ENCODE results near the gene LRP1B.

The LRP1B gene

DNA sequence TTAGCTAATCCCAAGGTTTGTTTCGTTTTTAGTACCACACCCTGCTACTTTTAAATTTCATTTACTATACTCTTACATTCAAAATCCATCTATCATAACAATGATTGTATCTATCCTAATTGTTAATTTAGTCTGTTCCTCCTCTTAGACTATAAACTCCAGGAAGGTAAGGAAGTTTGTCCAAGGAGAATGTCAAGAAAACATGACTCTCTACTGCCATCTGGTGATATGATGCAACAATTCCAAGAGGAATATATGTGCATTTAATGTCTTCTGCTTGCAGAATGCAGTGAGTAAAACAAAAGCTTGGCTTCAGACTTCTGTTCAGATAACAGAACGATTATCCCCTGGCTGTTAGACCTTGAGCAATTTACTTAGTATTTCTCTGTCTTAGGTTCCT, 1267.1 kb downstream of the LRP1B start:
- peak; percentile 44 for DNase-seq

DNA sequence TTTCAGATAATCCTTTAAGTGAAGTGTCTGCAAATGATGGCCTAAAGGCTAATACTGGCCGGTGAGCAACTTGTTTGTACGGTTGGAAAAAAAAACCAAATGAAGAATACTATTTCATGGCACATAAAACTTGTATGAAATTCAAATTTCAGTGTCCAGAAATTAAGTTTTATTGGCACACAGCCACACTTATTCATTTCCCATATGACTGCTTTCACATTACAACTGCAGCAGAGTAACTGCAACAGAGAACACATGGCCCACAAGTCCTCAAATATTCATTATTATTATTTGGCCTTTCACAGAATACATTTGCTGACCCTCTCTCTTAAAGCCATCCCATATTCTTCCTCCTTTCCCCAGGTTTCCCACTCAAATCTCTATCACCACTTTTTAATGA, 1268.6 kb downstream of the LRP1B start:
- DNase-seq = no peak

DNA sequence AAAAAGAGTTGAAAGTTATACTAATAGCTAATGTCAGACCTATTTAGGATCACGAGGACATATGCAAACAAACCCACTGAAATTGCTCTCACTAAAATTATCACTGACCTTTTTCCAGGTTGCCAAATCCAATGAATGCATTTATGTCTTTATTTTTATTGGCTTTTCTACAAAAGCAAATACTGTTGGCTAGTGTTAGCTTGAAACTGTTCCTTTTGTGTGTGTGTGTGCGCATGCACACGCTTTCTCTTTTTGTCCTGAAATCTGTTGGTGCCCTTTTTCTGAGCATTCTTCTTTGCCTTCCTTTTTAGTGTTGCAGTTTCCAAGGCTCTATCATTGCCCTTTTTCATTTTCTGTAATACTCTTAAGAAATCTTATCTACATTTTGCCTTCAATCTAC, 1269.2 kb downstream of the LRP1B start:
- DNase-seq = no peak

DNA sequence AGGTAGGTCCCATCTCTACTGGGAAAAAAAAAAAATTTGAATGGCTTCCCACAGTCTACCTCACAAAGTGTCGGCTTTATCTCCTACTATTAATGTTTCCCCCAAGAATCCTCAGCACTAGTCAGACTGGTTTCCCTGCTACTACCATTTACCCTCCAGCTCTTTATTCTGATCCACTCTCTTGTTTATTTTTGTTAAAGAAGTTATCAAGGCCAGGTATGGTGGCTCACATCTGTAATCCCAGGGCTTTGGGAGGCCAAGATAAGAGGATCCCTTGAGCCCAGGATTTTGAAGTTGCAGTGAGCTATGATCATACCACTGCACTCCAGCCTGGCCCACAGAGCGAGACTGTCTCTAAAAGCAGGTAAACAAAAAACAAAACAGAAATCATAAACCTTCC, 1275.3 kb downstream of the LRP1B start:
- DNase-seq = no peak

DNA sequence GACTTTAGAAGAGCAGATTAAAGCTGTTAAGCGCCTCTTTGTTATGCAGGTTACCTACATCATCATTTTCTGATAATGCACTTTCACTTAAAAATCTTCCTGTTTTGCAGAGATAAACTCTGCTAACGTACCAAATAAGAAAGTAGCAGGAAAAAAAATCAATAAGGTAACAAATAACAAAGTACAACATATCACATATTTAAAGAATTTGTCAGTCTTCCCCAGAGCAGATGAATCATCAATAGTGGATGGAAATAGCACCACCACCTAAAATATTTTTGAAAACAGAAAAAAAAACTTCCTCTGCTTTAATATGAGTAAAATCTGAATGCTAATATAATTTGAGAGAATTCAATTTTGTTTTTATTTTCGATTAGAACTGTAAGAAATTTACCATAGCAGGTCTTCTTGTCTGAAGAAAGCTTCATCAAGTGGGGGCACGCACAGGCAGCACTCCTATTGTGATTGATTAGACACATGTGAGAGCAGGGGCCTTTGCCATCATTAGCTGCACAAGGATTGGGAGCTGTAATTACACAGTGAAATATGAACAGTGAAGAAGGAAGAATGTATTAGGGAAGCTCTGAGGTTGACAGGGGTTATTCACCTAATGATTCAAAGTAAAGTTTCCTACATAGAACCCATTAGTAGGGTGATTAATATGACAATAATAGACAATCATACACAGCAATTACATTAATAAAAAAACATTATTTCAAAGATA, 1279.4 kb downstream of the LRP1B start:
- no peak for DNase-seq

DNA sequence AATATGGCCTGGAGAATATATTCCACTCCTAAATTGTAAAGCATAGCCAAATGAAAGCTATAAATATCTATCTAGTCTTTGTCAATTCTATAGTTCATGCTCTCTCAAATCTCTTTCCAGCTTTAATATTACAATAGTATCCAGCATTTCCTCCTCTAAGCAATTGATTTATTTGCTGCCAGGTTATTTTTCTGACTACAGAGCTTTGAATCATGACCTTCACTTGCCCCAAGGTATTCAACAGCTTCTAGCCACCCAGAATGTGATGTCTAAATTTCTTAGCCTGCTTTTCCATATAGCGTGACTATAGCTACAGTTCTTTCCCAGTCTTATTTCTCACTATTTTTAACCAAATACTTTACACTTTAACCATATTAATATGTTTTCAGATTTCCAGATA, 1287.6 kb downstream of the LRP1B start:
- no peak for DNase-seq

DNA sequence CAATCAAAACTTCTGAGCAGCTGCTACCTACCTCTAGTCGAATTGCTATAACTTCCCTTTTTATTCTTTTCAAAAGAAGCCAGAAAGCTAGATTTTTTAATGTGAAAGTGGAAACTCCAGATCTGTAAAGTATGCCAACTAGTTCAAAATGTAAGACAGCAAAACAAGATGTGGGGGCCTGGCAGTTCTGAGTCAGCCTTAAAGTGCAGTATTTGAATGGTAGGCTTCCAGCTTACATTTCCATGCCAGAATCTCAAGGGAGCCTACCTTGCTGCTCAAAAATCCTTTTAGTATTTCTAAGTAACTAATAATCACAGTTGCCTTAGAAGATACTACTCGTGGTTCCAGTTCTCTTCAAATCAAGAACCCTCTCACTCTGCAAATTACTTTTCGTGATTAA, 1288.7 kb downstream of the LRP1B start:
- DNase-seq = no peak

DNA sequence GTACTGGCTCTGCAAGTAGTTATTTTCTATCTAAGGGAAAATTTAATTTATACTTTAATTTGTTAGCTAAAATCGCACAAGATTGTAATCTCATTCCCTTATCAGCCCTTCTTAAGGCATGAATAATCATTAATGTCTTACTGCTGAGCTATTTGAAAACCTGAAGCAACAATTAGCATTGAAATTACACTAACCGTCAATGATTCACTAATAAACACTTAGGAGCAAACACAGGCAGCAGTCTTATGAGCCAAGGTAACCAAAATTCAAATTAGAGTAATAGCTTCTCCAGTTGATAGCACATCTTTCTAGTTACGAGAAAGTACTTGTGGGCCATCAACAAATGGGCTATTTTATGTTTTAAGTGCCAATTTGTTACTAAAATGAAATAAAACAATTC, 1289.7 kb downstream of the LRP1B start:
- no peak for DNase-seq

DNA sequence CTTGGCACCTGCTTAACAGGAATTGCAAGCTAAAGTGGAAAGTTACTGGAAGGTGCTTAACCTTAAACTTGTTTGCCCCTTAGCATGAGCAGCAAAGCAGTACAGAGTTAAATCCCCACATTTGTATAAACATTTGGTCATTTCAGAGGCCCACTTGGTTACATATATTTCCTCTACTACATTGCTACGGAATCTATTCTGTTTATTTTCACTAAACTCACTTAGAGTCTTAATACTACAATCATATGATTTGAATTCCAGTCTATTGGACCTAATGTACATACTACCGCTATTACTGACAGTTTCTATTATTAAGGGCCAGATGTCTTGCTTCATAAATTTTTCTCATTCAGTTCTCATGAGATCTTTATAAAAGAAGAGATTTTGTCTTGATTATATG, 1294.0 kb downstream of the LRP1B start:
- no peak for DNase-seq

DNA sequence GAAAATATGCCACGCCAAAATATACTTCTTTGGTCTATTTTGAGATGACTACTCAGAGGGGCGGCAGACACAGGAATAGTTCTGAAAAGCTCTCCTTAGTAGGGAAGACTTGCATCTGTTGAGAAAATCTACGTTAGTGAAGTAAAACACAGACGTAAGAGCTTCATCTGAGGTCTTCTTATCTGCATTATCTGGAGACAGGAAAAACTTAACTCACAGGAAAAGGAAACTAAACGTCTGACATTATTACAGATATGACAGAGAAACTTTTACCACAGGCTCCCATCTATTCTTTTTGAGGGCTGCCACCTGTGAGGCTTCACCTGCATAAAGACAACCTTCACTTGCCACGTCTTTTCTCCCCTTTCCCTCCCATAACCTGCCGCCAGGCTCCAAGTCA, 1295.7 kb downstream of the LRP1B start:
- no peak for DNase-seq

DNA sequence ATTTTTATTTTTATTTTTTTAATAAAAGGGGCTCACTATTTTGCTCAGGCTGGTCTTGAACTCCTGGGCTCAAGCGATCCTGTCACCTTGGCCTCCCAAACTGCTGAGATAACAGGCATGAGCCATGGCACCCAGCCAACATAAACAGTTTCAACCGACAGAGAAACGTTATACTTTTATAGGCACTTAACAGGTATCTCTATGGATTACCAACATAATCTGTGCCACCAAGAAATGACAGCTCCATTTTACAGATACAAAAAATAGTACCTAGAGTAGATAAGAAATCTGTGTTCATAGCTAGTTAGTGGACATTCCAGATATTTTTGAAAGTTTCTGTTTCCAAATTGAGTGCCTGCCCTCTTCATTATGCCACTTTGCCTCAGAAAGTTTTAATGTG, 1316.7 kb downstream of the LRP1B start:
- no peak for DNase-seq

DNA sequence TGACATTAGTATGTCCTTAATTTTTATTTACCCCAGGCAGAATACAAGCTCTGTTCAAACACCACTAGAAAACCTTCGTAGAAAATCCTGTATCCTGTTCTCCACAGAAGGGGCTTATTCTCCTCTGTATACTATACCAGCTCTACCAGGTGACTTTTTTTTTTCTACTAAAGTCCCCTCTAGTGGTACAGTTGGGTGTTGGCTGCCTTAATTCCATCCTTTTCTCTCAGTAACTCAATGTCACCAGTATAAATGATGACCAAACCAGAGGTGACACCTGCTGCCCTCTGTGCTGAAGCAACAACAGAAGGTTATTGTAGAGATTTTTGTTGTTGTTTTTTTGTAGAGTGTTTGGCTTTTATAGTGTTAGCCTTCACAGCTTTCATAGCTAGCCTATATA, 1322.0 kb downstream of the LRP1B start:
- DNase-seq = no peak

DNA sequence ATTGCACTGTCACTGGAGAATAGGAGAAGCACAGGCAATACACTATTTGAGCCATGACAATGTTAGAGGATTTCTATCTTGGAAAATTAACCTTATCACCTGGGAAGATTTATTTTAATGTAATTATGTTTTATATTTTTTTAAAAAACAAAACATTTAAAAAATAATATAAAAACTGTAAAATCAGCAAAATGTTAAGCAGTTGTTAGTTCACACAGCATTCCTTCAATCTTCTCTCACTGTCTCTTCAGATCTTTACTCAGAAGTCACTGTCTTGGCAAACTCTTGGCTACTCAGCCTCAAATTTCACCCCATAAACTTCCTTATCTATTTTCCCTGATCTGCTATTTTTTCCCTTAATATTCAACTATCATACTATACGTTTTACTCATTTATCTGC, 1322.6 kb downstream of the LRP1B start:
- no peak for DNase-seq

DNA sequence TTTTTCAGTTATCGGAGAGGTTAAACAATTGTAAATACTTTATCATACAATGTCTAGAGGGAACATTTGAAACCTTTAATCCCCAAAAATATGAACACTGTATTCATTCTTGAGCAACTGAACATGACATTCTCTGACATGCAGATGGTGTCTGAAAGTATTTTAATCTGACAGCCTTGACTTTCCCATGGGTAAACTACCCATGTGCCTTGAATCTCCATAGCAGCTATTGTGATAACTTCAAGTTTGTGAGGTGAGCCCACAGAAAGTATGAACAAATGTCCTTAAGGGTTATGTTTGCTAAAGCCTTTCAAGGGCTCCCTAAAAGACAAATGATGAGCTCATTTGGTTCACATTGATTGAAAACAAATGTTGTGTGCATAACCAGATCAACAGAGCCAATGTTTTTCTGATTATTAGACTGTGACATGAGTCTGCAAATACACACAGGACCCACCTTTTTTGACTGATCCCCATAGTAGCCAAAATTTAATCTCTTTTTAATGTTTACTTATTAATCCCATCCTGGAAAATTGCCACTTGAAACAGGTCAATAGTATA, 1326.0 kb downstream of the LRP1B start:
- no peak for DNase-seq

DNA sequence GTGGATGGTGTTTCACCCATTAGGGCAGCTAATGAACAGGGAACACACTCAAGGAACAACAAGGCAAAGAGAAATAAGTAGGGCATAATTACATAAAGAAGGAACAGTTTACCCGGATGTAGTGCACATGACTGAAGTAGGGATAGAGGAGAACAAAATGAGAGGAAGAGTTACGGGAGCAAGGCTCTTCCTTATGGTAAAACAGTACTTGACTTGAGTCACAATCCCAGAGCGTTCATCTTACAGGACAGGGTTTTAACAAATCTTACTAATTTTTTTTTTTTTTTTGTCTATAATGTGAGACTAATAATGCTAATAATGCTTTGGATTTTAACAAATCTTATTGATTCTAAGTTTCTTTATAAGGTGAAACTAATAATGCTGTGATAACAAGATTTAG, 1329.5 kb downstream of the LRP1B start:
- DNase-seq = no peak

DNA sequence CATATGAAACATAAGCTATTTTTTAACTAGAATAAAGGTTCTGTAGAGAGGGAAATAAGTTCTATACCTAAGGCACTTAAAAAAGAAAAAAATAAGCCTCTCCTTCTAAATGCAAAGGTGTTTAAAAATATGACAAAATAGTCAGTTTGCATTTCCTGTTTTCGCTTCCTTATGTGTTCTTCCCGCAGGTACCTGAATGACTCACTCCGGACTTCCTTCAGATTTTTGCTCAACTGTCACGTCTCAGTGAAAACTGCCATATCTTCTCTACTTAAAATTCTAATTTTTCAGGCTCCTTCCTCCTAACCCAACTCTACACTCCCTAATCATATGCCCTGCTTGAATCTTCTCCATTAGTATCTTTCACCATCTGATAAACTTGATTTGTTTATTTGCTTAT, 1333.1 kb downstream of the LRP1B start:
- no peak for DNase-seq

DNA sequence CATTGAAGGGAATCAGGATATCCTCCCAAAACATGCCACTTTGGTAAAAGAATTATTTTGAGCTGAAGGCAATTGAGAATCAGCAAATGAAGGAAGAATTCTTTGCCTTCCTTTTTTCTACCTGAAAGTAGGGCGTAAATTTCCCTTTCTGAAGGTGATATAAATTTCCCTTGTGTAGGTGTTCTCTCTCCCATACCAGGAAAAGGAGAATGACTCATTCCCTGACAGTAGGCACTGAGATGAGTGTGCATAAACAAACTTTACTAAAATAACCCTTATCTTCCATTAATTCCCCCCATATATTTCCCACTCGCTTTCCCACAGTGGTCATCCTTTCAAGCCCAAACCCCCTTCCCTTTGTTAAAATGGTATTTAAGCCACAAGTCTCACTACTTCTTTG, 1339.0 kb downstream of the LRP1B start:
- no peak for DNase-seq

DNA sequence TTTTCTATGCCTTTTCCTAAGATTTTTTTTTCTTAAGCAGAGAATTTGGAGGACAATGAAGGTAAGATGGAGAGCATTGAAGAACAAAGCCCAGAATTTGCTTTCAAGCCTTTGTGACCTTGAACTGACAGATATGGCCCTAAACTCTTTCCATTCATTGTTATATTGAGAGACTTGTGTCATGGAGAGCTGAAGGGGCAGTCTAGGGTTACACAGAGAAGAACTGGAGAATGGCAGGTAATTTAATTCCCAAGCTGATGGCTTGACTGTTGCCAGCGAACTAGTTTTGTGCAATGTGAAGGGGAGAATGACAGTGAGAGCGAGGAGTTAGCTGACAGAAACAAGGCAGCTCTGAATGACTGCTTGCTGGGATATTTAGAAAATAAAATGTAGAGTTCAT, 1344.2 kb downstream of the LRP1B start:
- DNase-seq = no peak

DNA sequence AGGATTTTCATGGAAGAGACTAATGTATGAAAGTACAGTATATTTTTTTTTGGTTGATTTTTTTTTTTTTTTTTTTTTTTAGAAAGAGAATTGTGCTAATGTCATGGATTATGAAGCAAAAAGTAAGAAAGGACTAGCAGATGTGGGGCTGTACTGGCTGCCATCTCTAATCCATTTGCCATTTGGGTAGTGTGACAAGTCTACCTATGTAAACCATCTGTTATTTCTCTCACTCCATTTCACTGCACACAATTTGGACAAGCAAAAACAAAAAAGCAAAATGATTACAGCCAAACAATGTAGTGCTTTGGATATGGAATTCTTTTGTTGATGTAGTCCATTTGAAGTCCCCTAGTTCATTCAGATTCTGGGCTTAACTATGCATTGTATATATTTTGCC, 1355.4 kb downstream of the LRP1B start:
- DNase-seq = no peak

DNA sequence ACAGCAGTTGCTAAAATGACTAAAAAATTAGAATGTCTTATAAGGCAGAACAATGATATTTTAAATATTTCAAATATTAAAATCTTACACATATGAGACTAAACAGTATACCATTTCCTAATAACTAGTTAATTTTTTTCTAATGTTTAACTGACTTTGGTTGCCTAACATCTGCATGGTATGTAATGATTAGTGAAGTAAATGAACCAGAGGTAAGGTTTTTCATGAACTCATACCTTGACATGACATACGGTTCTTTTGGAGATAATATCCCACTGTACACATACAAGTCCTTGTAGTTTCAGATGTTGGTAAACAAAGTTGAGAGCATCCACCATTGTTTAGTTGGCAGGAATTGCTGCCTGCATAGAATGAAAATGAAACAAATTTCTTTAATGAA, 1360.2 kb downstream of the LRP1B start:
- DNase-seq = no peak

DNA sequence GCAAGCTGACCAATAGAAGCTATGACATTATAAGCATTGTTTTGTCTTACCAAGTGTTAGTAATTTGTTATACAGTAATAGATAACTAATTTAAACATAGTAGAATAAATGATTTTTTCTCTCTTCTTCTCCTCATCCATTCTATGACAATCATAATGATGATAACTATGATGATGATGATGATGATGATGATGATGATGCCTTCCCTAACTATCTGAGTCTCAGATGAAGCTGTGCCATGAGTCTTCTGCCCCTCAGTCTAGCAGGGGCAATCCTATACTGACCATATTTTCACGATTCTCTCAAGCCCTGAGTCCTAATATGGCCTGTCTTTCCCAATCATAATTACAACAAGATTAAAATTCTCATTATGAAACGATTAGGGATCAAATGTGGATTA, 1369.0 kb downstream of the LRP1B start:
- no peak for DNase-seq

DNA sequence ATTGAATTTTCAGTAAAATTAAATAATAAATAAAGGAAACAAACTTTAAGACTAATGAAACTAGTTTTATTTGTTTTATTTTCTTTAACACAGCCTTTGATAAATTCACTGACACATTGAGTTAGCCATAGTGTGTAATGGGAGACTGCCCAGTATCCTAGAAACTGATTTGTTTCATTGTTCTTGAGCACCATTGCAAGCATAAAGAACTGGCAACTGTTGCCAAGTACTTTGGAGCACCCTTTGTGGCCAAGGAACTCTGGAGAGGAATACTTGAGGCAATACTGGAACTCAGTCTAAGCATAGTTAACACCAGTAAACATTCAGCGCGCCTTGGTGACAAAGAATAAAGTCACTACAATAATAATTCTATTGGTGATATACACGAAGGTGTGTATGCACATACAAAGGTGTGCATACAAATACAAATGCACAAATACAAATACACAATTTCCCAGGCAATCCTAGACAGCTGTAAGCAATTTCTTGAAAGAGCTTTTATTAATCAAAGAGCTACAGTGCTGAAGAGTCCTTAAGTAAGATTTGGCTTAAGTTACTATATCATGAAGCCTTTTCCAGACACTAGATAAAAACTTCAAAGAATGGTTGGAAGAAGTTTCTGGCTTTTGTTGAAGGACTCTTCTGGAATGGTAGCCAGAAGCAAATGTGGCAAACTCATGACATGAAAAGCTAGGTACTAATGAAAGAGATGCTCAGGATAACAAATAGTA, 1371.2 kb downstream of the LRP1B start:
- no peak for DNase-seq

DNA sequence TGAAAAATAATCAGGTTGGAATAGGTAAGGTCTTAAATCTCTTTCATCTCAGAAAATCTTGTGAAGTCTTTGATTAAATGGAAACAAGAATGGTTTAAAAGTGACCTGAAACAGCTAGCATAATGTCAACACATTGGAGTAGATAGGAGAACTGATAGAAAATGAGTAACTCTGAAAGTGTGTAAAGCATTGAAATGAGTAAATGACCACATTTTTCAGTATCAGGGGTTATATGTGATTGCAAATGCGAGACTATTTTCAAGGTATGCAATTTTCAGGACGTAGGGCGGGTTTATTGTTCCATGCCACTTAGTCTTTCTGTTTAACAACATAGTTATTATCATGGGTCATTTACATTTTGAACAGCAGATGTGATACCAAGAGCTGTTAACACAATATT, 1383.2 kb downstream of the LRP1B start:
- no peak for DNase-seq

DNA sequence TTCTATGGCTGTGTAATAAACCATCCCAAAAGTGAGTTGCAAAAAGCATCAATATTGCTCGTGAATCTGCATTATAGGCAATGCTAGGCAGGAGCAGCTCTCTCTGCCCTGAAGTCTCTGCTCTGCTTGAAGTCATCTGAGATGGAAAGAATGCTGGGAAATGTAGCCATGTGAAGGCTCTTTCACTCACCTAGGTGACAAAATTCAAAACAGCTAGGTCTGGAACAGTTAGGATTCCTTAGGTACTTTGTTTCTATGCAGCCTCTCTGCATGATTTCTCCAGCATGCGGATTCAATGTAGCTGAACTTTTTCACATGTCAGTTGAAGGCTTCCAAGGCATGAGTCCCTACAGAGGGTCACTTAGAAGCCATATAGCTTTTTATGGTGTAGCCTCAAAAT, 1383.7 kb downstream of the LRP1B start:
- DNase-seq = no peak

DNA sequence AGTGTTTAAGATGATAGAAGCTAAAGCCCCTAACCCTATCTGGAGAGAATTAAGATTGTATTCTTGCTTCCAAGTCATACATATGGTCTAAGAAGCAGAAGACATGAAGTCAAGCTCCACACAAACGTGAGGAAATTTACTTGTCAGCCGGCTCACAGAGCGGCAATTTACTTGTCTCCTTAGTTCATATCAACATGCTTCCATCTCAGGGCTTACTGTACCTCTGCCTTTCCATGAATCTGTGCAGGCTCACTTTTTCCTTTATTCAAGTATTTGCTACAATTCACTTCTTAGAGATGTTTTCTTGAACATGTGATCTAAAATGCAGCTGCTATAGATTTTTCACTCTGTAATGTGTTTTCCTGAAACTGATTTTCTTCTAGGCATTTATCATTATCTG, 1386.4 kb downstream of the LRP1B start:
- DNase-seq = no peak
